ENCODE data around the gene PPP5C.
A peak's percentile ranks its signal among the peaks of the same experiment; 100 is the strongest.
"Not testable (repeated sequence)": the region's sequence is repeated elsewhere in the genome, so short reads cannot be mapped to it uniquely, and the experiment has no call there.

Gene PPP5C

DNA sequence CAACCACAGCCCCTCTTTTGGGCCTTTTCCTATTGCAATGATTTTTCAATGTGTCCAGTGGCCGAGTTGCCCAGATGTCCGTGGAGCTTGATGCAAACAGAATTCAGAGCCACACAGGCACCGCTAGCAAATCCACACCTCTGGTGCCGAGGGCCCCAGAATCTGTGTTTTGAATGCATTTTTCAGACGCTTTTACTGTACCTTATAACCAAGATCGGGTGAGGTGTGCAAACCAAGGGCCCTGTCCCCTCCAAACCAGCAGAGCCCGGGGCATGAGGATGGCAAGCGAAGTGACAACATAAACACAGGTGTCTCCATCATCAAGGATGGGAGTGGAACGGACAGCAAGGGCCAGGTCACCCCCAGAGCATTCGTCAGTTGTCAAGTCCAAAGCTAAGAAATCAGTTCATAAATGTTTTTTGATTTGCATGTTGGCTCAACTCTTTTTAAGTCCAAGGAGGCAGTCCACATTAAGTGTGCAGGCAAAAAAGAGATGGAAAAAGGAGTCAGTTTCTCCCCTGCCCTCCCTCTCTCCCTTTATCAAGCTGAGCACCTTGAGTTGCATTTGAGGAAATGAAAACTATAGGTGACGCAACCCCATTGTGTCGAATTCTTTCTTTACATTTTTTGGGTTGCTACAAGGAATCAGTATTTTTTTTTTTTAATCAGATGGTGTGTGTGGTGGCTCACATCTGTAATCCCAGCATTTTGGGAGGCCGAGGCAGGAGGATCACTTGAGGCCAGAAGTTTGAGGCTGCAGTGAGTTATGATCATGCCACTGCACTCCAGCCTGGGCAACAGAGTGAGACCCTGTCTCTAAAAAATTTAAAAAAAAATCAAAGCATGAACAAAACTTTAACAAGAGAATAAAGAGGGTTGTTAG, 63.6 kb downstream of the PPP5C start:
- peaks cover 15% of the 10 kb centered on the region for H3K36me3 ChIP-seq (ENCODE audit: insufficient read depth, low read length)
- TF ChIP-seq FOXP2 (optimal IDR thresholded peaks at IDR 0.05; ENCODE audit: control extremely low read depth, extremely low read length, insufficient read depth) (no peak), EZH2 (IDR thresholded peaks at IDR 0.05) (no peak), POLR2AphosphoS5 (IDR thresholded peaks at IDR 0.05; ENCODE audit: borderline replicate concordance, low read depth, low read length) (no peak)

GRCh38 chr19:46411088-46411924, 64.4 kb downstream of the PPP5C start:
- peaks cover 15% of the 10 kb centered on the region for H3K36me3 ChIP-seq (ENCODE audit: insufficient read depth, low read length)
- no peaks in the 10 kb centered on the region for H3K9me3 ChIP-seq (ENCODE audit: low read depth, low read length)
- peak overlapping the region; percentile 87 for H3K9ac ChIP-seq (ENCODE audit: insufficient read length)
- H3K27ac ChIP-seq = peak overlapping the region; percentile 54
- TF ChIP-seq EZH2 (IDR thresholded peaks at IDR 0.05) (no peak), POLR2AphosphoS5 (IDR thresholded peaks at IDR 0.05; ENCODE audit: borderline replicate concordance, low read depth, low read length) (no peak), FOXP2 (optimal IDR thresholded peaks at IDR 0.05; ENCODE audit: control extremely low read depth, extremely low read length, insufficient read depth) (no peak)
- H3K4me3 ChIP-seq = peak overlapping the region; percentile 94
- no peak for DNase-seq (ENCODE audit: low read depth, low spot score)

More for the DNA sequence above, 63.6 kb downstream of the PPP5C start:
- H3K9me3 ChIP-seq (ENCODE audit: low read depth, low read length) = no peaks in the 10 kb centered on the region
- no peak overlapping the region for H3K9ac ChIP-seq (ENCODE audit: insufficient read length)
- no peak for DNase-seq (ENCODE audit: low read depth, low spot score)
- peak overlapping the region; percentile 94 for H3K4me3 ChIP-seq
- peak overlapping the region; percentile 54 for H3K27ac ChIP-seq

DNA sequence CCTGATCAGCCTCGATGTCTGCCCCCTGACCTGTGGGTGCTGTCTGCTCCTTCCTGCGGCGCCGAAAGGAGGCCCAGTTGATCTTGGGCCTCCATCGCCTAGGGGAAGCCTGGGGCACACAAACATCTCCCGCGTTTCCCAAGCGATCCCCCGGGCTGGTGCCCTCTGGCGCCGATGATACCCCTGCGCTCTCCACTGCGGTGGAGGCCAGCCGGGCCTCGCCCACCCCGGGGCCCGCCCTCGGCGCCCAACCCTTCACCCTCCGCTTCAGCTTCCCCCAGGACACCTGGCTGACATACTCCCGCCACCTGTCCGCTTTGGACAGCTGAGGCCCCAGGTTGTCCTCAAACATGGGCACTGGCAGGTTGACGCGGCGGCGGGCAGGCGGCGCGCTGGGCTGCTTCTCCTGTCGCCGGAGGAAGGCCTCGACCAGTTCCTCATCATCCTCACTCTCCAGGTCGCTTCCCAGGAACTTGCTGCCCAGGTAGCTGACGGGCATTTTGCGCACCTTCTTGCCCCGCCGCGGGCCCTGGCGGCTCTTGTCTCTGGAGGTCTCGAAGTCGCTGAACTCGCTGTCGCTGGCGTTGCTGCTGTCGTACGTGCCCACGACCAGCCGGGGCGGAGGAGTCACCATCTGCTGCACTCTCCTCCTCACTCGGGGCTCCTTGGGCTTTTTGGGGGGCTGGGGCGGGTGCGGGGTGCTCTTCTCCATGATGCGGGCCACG, 65.2 kb downstream of the PPP5C start:
- H3K9me3 ChIP-seq (ENCODE audit: low read depth, low read length) = no peaks in the 10 kb centered on the region
- TF ChIP-seq POLR2AphosphoS5 (IDR thresholded peaks at IDR 0.05; ENCODE audit: borderline replicate concordance, low read depth, low read length) (no peak), FOXP2 (optimal IDR thresholded peaks at IDR 0.05; ENCODE audit: control extremely low read depth, extremely low read length, insufficient read depth) (no peak), EZH2 (IDR thresholded peaks at IDR 0.05) (no peak)
- H3K9ac ChIP-seq (ENCODE audit: insufficient read length) = peak overlapping the region; percentile 87
- H3K4me3 ChIP-seq = peak overlapping the region; percentile 94
- no peak for DNase-seq (ENCODE audit: low read depth, low spot score)
- H3K36me3 ChIP-seq (ENCODE audit: insufficient read depth, low read length) = peaks cover 15% of the 10 kb centered on the region
- H3K27ac ChIP-seq = peak overlapping the region; percentile 25; the same call in 1 of the 2 replicates

DNA sequence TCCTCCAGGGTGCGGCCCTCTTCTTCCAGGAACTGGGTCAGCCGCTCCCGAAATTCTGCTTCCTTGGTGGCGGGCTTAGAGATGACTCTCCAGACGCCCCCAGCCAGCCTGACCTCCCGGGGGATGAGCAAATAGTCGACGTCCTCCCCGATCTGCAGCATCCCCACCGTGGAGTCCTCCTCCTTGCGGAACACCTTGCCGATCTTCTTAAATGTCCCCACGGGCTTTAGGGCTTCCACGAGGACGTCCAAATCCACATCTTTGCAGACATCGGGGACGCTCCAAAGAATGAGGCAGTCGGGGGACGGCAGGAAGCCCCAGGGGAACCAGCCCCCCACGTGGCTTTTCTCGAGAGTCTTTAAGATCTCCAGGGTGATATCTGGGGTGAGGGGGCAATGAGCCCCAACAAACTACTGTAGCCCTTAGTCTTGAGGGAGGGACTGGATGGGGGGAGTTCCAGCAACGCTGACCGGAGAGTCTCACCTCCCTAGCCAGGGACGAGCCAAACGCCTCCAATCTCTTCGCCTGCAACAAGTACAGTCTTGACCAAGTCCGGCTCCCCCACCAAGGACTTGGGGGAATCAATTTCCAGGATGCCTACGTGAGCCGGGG, 65.9 kb downstream of the PPP5C start:
- peak overlapping the region; percentile 87 for H3K9ac ChIP-seq (ENCODE audit: insufficient read length)
- peak overlapping the region; percentile 25; the same call in 1 of the 2 replicates for H3K27ac ChIP-seq
- peak overlapping the region; percentile 94 for H3K4me3 ChIP-seq
- H3K36me3 ChIP-seq (ENCODE audit: insufficient read depth, low read length) = peaks cover 15% of the 10 kb centered on the region
- H3K9me3 ChIP-seq (ENCODE audit: low read depth, low read length) = no peaks in the 10 kb centered on the region
- no peak for TF ChIP-seq FOXP2 (optimal IDR thresholded peaks at IDR 0.05; ENCODE audit: control extremely low read depth, extremely low read length, insufficient read depth)
- no peak for TF ChIP-seq EZH2 (IDR thresholded peaks at IDR 0.05)
- no peak for TF ChIP-seq POLR2AphosphoS5 (IDR thresholded peaks at IDR 0.05; ENCODE audit: borderline replicate concordance, low read depth, low read length)
- no peak for DNase-seq (ENCODE audit: low read depth, low spot score)

DNA sequence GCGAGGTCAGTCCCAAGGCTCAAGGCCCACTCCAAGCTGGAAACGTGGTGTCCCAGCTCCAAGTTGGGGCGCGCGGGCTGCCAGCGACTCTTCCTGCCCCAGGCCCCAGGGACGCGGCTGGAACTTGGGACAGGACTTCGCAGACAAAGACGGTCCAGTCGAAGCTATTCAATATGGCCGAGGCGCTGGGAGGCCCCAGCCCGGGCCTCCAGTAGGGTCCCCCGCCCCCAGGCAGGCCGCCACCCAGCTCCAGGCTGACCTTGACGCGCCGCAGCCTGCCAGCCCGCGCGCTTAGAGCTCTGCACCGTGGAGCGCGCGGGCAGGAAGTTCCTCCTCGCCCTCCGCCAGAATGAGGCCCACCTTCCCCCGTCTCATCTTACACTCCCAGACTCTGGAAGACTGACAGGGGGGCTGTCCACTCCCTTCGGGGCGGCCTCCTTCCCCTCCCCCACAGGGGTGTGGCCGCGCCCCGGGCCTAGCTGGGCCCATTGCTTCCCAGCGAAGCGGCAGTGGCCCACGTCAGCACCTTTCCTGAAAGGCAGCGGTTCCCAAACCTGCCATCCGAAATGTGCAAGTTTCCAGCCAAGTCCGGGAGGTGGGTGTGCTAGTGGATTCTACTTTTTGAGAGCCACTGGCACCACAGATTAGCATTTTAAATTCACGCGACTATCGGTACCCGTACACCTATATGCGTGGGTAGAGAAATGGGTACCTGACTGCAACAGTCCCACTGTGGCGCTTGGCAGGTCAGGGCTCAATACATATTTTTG, 66.6 kb downstream of the PPP5C start, which contains the start of gene CCDC8:
Gene CCDC8, minus strand, starts transcription at position 303 of the 770 bp plus-strand sequence. CDS start 754 bp downstream, outside the sequence.
- Histone ChIP-seq H3K27ac (peak within 1 kb of the TSS; percentile 71), H3K36me3 (ENCODE audit: insufficient read depth, low read length) (peaks cover 15% of the 10 kb centered on the region), H3K4me3 (peak within 1 kb of the TSS; percentile 94), H3K9ac (ENCODE audit: insufficient read length) (peak within 1 kb of the TSS; percentile 87), H3K9me3 (ENCODE audit: low read depth, low read length) (no peaks in the 10 kb centered on the region)
- TF ChIP-seq EZH2 (IDR thresholded peaks at IDR 0.05) (no peak), POLR2AphosphoS5 (IDR thresholded peaks at IDR 0.05; ENCODE audit: borderline replicate concordance, low read depth, low read length) (peak; percentile 98), FOXP2 (optimal IDR thresholded peaks at IDR 0.05; ENCODE audit: control extremely low read depth, extremely low read length, insufficient read depth) (peak; percentile 81)
- DNase-seq (ENCODE audit: low read depth, low spot score) = no peak

- not testable (repeated sequence) for H3K9ac ChIP-seq (ENCODE audit: insufficient read length); H3K4me3 ChIP-seq; H3K9me3 ChIP-seq (ENCODE audit: low read depth, low read length); DNase-seq (ENCODE audit: low read depth, low spot score)
- Histone ChIP-seq H3K36me3 (ENCODE audit: insufficient read depth, low read length) (peaks cover 15% of the 10 kb centered on the region), H3K27ac (0 out of 2 replicates have a peak overlapping the region, but pooled peaks have one; percentile 46)
These were observed 68.0 kb downstream of the PPP5C start for GRCh38 chr19:46414899-46415298.

Data from SK-N-MC (cell line).